Testis (tissue), 2 donors: ENCODE results near the gene BBS10.

Experiments used
- POLR2A ChIP-seq: fragments of 450-650 bp; IDR thresholded peaks from one replicate; pipeline ENCODE4 v1.6.1; 2017; ENCODE audit warnings: antibody characterized with exemption, mild to moderate bottlenecking, moderate library complexity
- TF ChIP-seq, protein P1 (sequence below), 3 experiments: fragments of 450-650 bp in 2 of 3; fragments of 200-600 bp in 1 of 3; sonication (generic) in 1 of 3; IDR thresholded peaks; one replicate each; pipeline ENCODE4 v1.5.1; 2016 to 2019; ENCODE audit warnings: antibody characterized with exemption in 3 of 3, mild to moderate bottlenecking in 2 of 3, moderate library complexity in 1 of 3

DNA sequence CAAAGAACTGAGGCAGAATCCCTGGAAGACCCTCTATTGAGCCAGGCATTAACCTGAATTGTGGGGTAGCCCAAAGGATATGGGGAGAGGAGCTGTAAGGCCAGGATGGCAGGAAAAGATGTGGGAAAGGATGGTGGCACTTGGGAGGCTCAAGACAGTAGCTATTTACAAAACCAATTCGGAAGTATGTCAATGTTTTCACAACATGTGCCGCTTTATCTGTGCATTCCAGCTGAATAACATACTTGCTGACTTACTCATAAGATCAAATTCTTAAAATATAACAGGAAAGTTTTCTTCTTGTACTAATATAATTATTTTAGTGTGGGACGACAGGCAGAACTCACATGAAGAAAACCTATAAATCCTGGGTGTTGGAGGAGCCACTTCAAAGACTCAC lies 10.6 kb downstream of the BBS10 start:
- TF ChIP-seq, protein P1, sequence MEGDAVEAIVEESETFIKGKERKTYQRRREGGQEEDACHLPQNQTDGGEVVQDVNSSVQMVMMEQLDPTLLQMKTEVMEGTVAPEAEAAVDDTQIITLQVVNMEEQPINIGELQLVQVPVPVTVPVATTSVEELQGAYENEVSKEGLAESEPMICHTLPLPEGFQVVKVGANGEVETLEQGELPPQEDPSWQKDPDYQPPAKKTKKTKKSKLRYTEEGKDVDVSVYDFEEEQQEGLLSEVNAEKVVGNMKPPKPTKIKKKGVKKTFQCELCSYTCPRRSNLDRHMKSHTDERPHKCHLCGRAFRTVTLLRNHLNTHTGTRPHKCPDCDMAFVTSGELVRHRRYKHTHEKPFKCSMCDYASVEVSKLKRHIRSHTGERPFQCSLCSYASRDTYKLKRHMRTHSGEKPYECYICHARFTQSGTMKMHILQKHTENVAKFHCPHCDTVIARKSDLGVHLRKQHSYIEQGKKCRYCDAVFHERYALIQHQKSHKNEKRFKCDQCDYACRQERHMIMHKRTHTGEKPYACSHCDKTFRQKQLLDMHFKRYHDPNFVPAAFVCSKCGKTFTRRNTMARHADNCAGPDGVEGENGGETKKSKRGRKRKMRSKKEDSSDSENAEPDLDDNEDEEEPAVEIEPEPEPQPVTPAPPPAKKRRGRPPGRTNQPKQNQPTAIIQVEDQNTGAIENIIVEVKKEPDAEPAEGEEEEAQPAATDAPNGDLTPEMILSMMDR (IDR thresholded peaks at IDR 0.05) = no peak
- no peak for TF ChIP-seq POLR2A
